Glutamatergic neuron (in vitro differentiated cells): ENCODE results near the gene ZGPAT. TPM values are rescaled to one million over a fixed set of nuclear protein-coding genes. Genes with fewer than 3 reads are reported as not detected.

Experiments used
- DNase-seq: peaks from one replicate; pipeline ENCODE4 v3.0.0; 2022
- H3K27ac Mint-ChIP-seq: one replicate; pipeline ENCODE4 v1.8.0; 2020; ENCODE audit warnings: mild to moderate bottlenecking, mixed read lengths, inconsistent platforms; ENCODE audit not compliant: unreplicated experiment
- H3K27me3 Mint-ChIP-seq: one replicate; pipeline ENCODE4 v1.8.0; 2020; ENCODE audit warnings: mild to moderate bottlenecking, moderate library complexity, mixed read lengths, inconsistent platforms; ENCODE audit not compliant: unreplicated experiment
- H3K36me3 Mint-ChIP-seq: one replicate; pipeline ENCODE4 v1.8.0; 2020; ENCODE audit warnings: mild to moderate bottlenecking, mixed read lengths, inconsistent platforms; ENCODE audit not compliant: unreplicated experiment
- H3K4me1 Mint-ChIP-seq: one replicate; pipeline ENCODE4 v1.8.0; 2020; ENCODE audit warnings: mild to moderate bottlenecking, low read depth, mixed read lengths, inconsistent platforms; ENCODE audit not compliant: unreplicated experiment
- H3K4me3 Mint-ChIP-seq: one replicate; pipeline ENCODE4 v1.8.0; 2020; ENCODE audit warnings: mild to moderate bottlenecking, mixed read lengths, inconsistent platforms; ENCODE audit not compliant: unreplicated experiment
- H3K9me3 Mint-ChIP-seq: one replicate; pipeline ENCODE4 v1.8.0; 2020; ENCODE audit warnings: mild to moderate bottlenecking, moderate library complexity, mixed read lengths, inconsistent platforms; ENCODE audit not compliant: unreplicated experiment
- CTCF ChIP-seq: fragments of 200-600 bp; sonication (generic); IDR thresholded peaks from one replicate; pipeline ENCODE4 v1.5.0; 2021; ENCODE audit not compliant: partially characterized antibody, unreplicated experiment
- total RNA-seq: library from RNA; stranded (reverse); fragmentation: NEBNext Ultra II Directional; extraction: Animal tissue kit (Norgen Biotek cat#: 25700); gene quantifications from one replicate; pipeline ENCODE4 v1.2.1, GENCODE V29; 2021; ENCODE audit not compliant: unreplicated experiment

The ZGPAT gene
- total RNA-seq, 1 donor from 2014 or later: 41.5 TPM

DNA sequence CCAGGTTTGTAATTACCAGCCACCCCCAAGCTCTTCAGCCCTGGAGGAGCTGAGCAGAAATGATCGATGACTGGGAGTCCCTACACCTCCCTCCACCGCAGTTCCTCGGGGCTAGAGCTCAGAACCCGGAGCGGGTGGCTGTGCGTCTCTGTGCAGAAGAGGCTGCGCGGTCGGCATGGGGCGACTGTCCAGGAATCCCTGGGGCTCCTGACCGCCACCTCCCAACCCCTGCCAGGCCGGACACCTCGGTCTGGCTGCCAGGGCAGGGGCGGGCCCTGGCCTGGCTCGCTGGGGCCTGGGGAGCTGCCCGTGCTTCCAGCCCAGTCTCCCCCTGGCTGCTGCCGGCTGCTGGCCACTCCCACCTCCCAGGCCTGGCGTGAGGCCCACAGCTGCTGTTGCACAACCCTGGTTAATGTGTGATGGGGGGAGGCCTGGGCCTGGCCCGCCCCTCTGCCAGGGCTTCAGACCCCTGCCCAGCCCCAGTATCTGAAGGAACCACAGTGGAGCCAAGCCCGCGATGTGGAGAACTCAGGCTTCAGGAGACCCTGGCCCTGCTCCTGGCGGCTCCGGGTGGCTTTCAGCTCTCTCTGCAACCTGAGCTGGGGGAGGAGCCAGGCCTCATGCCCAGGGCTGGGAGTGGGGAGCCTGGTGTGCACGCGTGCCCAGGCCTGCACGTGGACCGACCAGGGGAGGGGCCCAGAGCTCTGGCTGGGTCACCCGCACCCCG lies 33.0 kb downstream of the ZGPAT start:
- H3K4me1 Mint-ChIP-seq: peaks cover 7% of the 10 kb centered on the region
- peaks cover 11% of the 10 kb centered on the region for H3K27me3 Mint-ChIP-seq
- peak; percentile 77 for DNase-seq
- no peak overlapping the region for H3K4me3 Mint-ChIP-seq
- H3K36me3 Mint-ChIP-seq: no peaks in the 10 kb centered on the region
- H3K27ac Mint-ChIP-seq: no peak overlapping the region
- peaks cover 10% of the 10 kb centered on the region for H3K9me3 Mint-ChIP-seq
- no peak for TF ChIP-seq CTCF

GRCh38 chr20:63741354-63741675 lies 33.5 kb downstream of the ZGPAT start:
- Mint-ChIP-seq H3K4me1 (peaks cover 2% of the 10 kb centered on the region), H3K36me3 (no peaks in the 10 kb centered on the region), H3K27ac (no peak overlapping the region), H3K4me3 (no peak overlapping the region), H3K9me3 (peaks cover 11% of the 10 kb centered on the region), H3K27me3 (peaks cover 9% of the 10 kb centered on the region)
- no peak for DNase-seq
- TF ChIP-seq CTCF: no peak

DNA sequence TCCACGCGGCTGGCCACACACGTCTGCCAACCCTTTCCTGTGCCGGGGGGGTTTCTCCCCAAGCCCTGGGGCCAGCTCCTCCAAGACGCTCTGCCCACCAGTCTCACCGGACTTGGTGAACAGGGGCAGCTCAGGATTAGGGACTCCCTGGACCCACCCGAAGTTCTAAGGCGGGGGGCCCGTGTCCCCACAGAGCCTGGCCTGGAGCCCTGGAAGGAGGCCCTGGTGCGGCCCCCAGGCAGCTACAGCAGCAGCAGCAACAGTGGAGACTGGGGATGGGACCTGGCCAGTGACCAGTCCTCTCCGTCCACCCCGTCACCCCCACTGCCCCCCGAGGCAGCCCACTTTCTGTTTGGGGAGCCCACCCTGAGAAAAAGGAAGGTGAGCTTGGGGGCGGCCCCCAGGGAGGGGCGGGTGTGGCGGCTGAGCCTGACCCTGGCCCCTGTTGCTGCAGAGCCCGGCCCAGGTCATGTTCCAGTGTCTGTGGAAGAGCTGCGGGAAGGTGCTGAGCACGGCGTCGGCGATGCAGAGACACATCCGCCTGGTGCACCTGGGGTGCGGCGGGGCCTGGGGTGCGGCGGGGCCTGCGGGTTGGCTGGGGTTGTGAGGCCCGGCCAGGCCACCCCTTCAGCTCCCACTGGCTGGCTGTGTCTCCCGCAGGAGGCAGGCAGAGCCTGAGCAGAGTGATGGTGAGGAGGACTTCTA lies 34.0 kb downstream of the ZGPAT start:
- Mint-ChIP-seq H3K9me3 (peaks cover 9% of the 10 kb centered on the region), H3K4me1 (peaks cover 2% of the 10 kb centered on the region), H3K27me3 (peaks cover 8% of the 10 kb centered on the region), H3K36me3 (no peaks in the 10 kb centered on the region), H3K27ac (no peak overlapping the region), H3K4me3 (no peak overlapping the region)
- no peak for TF ChIP-seq CTCF
- DNase-seq: no peak

- no peak for TF ChIP-seq CTCF
- Mint-ChIP-seq H3K27me3 (peaks cover 8% of the 10 kb centered on the region), H3K27ac (no peak overlapping the region), H3K9me3 (peaks cover 9% of the 10 kb centered on the region), H3K4me3 (no peak overlapping the region), H3K36me3 (no peaks in the 10 kb centered on the region), H3K4me1 (peaks cover 2% of the 10 kb centered on the region)
- DNase-seq: peak; percentile 27
Measured at GRCh38 chr20:63742381-63743024, 34.7 kb downstream of the ZGPAT start.
